Caco-2 (cell line): ENCODE results near the gene NOL4L. TPM values are rescaled to one million over a fixed set of nuclear protein-coding genes. Genes with fewer than 3 reads are reported as not detected.
A peak's percentile ranks its signal among the peaks of the same experiment; 100 is the strongest.

Experiments
- BruUV-seq: library from RNA; stranded (reverse); fragments of 400-500 nt; replicated peaks from 2 replicates; lab custom pipeline; 2021; lab: Mats Ljungman, UMichigan
- CTCF ChIA-PET: fragments of 300-600 bp; sonication (Branson Sonifier 250); formaldehyde crosslinking; loops from one replicate; lab custom pipeline; 2022; ENCODE audit warnings: antibody characterized with exemption; lab: Charles Lee
- POLR2A ChIA-PET: fragments of 300-600 bp; sonication (Branson Sonifier 250); formaldehyde crosslinking; loops from one replicate; lab custom pipeline; 2022; ENCODE audit warnings: antibody characterized with exemption; lab: Charles Lee
- DNase-seq, 2 experiments: peaks; one replicate each; pipeline versions ENCODE4 v3.0.0 to v3.0.0-alpha.2; 2020 to 2022
- H3K27me3 ChIP-seq: replicated peaks from 2 replicates; pipeline ENCODE4 v1.6.0; 2011; ENCODE audit warnings: low read length; ENCODE audit not compliant: control insufficient read depth, insufficient read depth
- H3K36me3 ChIP-seq: 2 replicates; pipeline ENCODE4 v1.5.1; 2011; ENCODE audit warnings: low read length; ENCODE audit not compliant: control insufficient read depth, insufficient read depth
- H3K4me1 ChIP-seq: fragments of 250-450 bp; sonication (Bioruptor Pico); 2 replicates; pipeline ENCODE4 v1.5.1; 2020; ENCODE audit warnings: mild to moderate bottlenecking
- H3K4me3 ChIP-seq: 2 replicates; pipeline ENCODE4 v1.5.1; 2011; ENCODE audit warnings: low read depth, mild to moderate bottlenecking, control low read depth, low read length
- H3K9me3 ChIP-seq: fragments of 250-450 bp; sonication (Bioruptor Pico); 2 replicates; pipeline ENCODE4 v1.5.1; 2020; ENCODE audit warnings: mild to moderate bottlenecking, moderate library complexity
- H3K27ac Mint-ChIP-seq: one replicate; pipeline ENCODE4 v1.8.0; 2022; ENCODE audit warnings: mixed read lengths; ENCODE audit not compliant: unreplicated experiment
- H3K27me3 Mint-ChIP-seq: one replicate; pipeline ENCODE4 v1.8.0; 2022; ENCODE audit warnings: mixed read lengths; ENCODE audit not compliant: insufficient read depth, unreplicated experiment
- H3K36me3 Mint-ChIP-seq: one replicate; pipeline ENCODE4 v1.8.0; 2022; ENCODE audit warnings: mild to moderate bottlenecking, mixed read lengths; ENCODE audit not compliant: insufficient read depth, unreplicated experiment
- H3K4me1 Mint-ChIP-seq: one replicate; pipeline ENCODE4 v1.8.0; 2022; ENCODE audit warnings: low read depth, mixed read lengths; ENCODE audit not compliant: unreplicated experiment
- H3K4me3 Mint-ChIP-seq: one replicate; pipeline ENCODE4 v1.8.0; 2022; ENCODE audit warnings: mild to moderate bottlenecking, moderate library complexity, mixed read lengths; ENCODE audit not compliant: unreplicated experiment
- H3K9me3 Mint-ChIP-seq: one replicate; pipeline ENCODE4 v1.8.0; 2022; ENCODE audit warnings: mixed read lengths; ENCODE audit not compliant: unreplicated experiment
- intact Hi-C: fragments of 100-400 bp; cut with micrococcal nuclease; formaldehyde crosslinking; loops from one replicate; pipeline ENCODE4 v1.10.0; 2022; ENCODE audit not compliant: unreplicated experiment
- total RNA-seq: library from RNA; stranded (reverse); gene quantifications from 2 replicates; pipeline ENCODE4 v1.2.3, GENCODE V29; 2022
- TF ChIP-seq, protein P1 (sequence below), 2 experiments: fragments of 200-600 bp in 1 of 2; IDR thresholded peaks; 1 replicate in 1 of 2; 2 replicates in 1 of 2; pipeline versions ENCODE4 v1.5.1 to v1.8.0; 2011 to 2022; ENCODE audit warnings: antibody characterized with exemption in 1 of 2, control low read depth in 1 of 2, inconsistent platforms in 1 of 2, low read depth in 1 of 2, low read length in 1 of 2, mild to moderate bottlenecking in 1 of 2, moderate library complexity in 1 of 2; ENCODE audit not compliant: insufficient read depth in 1 of 2, severe bottlenecking in 1 of 2, unreplicated experiment in 1 of 2

Gene NOL4L
- total RNA-seq, 1 experiment from 2014 or later = 80.9 TPM

GRCh38 chr20:32437391-32438074 lies 147.6 kb downstream of the NOL4L start:
- H3K9me3 ChIP-seq = no peaks in the 10 kb centered on the region
- ChIA-PET CTCF (interaction anchor here (0.6 kb wide), 1 partner anchor 28 kb away, joined by 5 read pairs; no protein-coding TSS in a partner anchor), POLR2A (no interaction called here)
- H3K4me1 ChIP-seq = no peaks in the 10 kb centered on the region
- Mint-ChIP-seq H3K4me3 (no peak overlapping the region), H3K9me3 (no peaks in the 10 kb centered on the region), H3K27me3 (no peaks in the 10 kb centered on the region), H3K36me3 (peaks cover 95% of the 10 kb centered on the region), H3K27ac (no peak overlapping the region), H3K4me1 (peaks cover 1% of the 10 kb centered on the region)
- intact Hi-C loops = loop anchor here (2.0 to 5.0 kb wide), 2 partner anchors 80 to 101 kb away; partner anchors contain the start of gene ASXL1
- DNase-seq = peak; percentile 58 to 69
- TF ChIP-seq, protein P1, sequence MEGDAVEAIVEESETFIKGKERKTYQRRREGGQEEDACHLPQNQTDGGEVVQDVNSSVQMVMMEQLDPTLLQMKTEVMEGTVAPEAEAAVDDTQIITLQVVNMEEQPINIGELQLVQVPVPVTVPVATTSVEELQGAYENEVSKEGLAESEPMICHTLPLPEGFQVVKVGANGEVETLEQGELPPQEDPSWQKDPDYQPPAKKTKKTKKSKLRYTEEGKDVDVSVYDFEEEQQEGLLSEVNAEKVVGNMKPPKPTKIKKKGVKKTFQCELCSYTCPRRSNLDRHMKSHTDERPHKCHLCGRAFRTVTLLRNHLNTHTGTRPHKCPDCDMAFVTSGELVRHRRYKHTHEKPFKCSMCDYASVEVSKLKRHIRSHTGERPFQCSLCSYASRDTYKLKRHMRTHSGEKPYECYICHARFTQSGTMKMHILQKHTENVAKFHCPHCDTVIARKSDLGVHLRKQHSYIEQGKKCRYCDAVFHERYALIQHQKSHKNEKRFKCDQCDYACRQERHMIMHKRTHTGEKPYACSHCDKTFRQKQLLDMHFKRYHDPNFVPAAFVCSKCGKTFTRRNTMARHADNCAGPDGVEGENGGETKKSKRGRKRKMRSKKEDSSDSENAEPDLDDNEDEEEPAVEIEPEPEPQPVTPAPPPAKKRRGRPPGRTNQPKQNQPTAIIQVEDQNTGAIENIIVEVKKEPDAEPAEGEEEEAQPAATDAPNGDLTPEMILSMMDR (IDR thresholded peaks at IDR 0.05; ENCODE audit: insufficient read depth in 1 of 2, low read depth in 1 of 2, low read length in 1 of 2, severe bottlenecking in 1 of 2, unreplicated experiment in 1 of 2) = peak; percentile 74 to 89
- no peaks in the 10 kb centered on the region for H3K27me3 ChIP-seq
- no TSS peak for BruUV-seq
- no peak overlapping the region for H3K4me3 ChIP-seq
- peaks cover 26% of the 10 kb centered on the region for H3K36me3 ChIP-seq

- no peaks in the 10 kb centered on the region for H3K9me3 ChIP-seq
- DNase-seq = no peak
- peaks cover 96% of the 10 kb centered on the region for H3K36me3 Mint-ChIP-seq
- TF ChIP-seq, protein P1 (IDR thresholded peaks at IDR 0.05; ENCODE audit: insufficient read depth in 1 of 2, low read depth in 1 of 2, low read length in 1 of 2, severe bottlenecking in 1 of 2, unreplicated experiment in 1 of 2) = no peak
- H3K4me1 Mint-ChIP-seq = no peaks in the 10 kb centered on the region
- intact Hi-C loops = loop anchor here (5.0 kb wide), 1 partner anchor 80 kb away; the partner anchor contains the start of gene ASXL1
- POLR2A ChIA-PET = no interaction called here
- no peaks in the 10 kb centered on the region for H3K4me1 ChIP-seq
- H3K9me3 Mint-ChIP-seq = no peaks in the 10 kb centered on the region
- H3K27me3 Mint-ChIP-seq = no peaks in the 10 kb centered on the region
- no peaks in the 10 kb centered on the region for H3K27me3 ChIP-seq
- CTCF ChIA-PET = interaction anchor here (0.6 kb wide), 1 partner anchor 27 kb away, joined by 5 read pairs; no protein-coding TSS in a partner anchor
- no peak overlapping the region for H3K4me3 Mint-ChIP-seq
- H3K27ac Mint-ChIP-seq = no peak overlapping the region
- no peak overlapping the region for H3K4me3 ChIP-seq
- peaks cover 29% of the 10 kb centered on the region for H3K36me3 ChIP-seq
- BruUV-seq = no TSS peak
These were observed 148.2 kb downstream of the NOL4L start for GRCh38 chr20:32436968-32437367.

- no peaks in the 10 kb centered on the region for H3K9me3 Mint-ChIP-seq
- BruUV-seq = no TSS peak
These were observed 148.8 kb downstream of the NOL4L start for GRCh38 chr20:32436142-32436861.

More at GRCh38 chr20:32436142-32436861, 148.8 kb downstream of the NOL4L start:
- ChIA-PET CTCF (no interaction called here), POLR2A (no interaction called here)
- Histone ChIP-seq H3K27me3 (no peaks in the 10 kb centered on the region), H3K36me3 (peaks cover 29% of the 10 kb centered on the region), H3K9me3 (no peaks in the 10 kb centered on the region), H3K4me1 (no peaks in the 10 kb centered on the region), H3K4me3 (no peak overlapping the region)
- H3K4me3 Mint-ChIP-seq = no peak overlapping the region
- no peaks in the 10 kb centered on the region for H3K27me3 Mint-ChIP-seq
- H3K4me1 Mint-ChIP-seq = no peaks in the 10 kb centered on the region
- DNase-seq = peak in 1 of 2 experiments; percentile 34
- H3K36me3 Mint-ChIP-seq = peaks cover 96% of the 10 kb centered on the region
- intact Hi-C loops = loop anchor here (5.0 kb wide), 1 partner anchor 79 kb away; the partner anchor contains the start of gene ASXL1
- TF ChIP-seq, protein P1 (IDR thresholded peaks at IDR 0.05; ENCODE audit: insufficient read depth in 1 of 2, low read depth in 1 of 2, low read length in 1 of 2, severe bottlenecking in 1 of 2, unreplicated experiment in 1 of 2) = no peak
- H3K27ac Mint-ChIP-seq = no peak overlapping the region
